Liver (tissue), 9 donors: Measurements from ENCODE around the gene EP400. TPM values are rescaled to one million over a fixed set of nuclear protein-coding genes. Genes with fewer than 3 reads are reported as not detected.
"Not testable (repeated sequence)": the region's sequence is repeated elsewhere in the genome, so short reads cannot be mapped to it uniquely, and the experiment has no call there.

Experiments
- DNase-seq: peaks from one replicate; pipeline ENCODE4 v3.0.0-alpha.2; 2017; ENCODE audit warnings: low spot score
- H3K27ac ChIP-seq, 2 donors: one replicate each; pipeline ENCODE4 v1.7.0; 2013; ENCODE audit warnings: inconsistent platforms in 2 of 2, low read length in 2 of 2, control low read depth in 1 of 2, low read depth in 1 of 2, mild to moderate bottlenecking in 1 of 2
- H3K27me3 ChIP-seq, 4 donors: one replicate each; pipeline versions ENCODE4 v1.6.1 to v1.7.0; 2013; ENCODE audit warnings: low read length in 3 of 4, inconsistent platforms in 1 of 4, mild to moderate bottlenecking in 1 of 4, moderate library complexity in 1 of 4; ENCODE audit not compliant: control insufficient read depth in 4 of 4, insufficient read depth in 4 of 4
- H3K36me3 ChIP-seq, 4 donors: one replicate each; pipeline versions ENCODE4 v1.6.1 to v1.7.0; 2013; ENCODE audit warnings: low read length in 3 of 4, mild to moderate bottlenecking in 3 of 4, low read depth in 1 of 4, moderate library complexity in 1 of 4; ENCODE audit not compliant: control insufficient read depth in 4 of 4, insufficient read depth in 3 of 4
- H3K4me1 ChIP-seq, 4 donors: one replicate each; pipeline versions ENCODE4 v1.6.1 to v1.7.0; 2013; ENCODE audit warnings: low read length in 3 of 4, mild to moderate bottlenecking in 3 of 4, moderate library complexity in 1 of 4; ENCODE audit not compliant: control insufficient read depth in 4 of 4, insufficient read depth in 4 of 4
- H3K4me3 ChIP-seq, 3 donors: one replicate each; pipeline versions ENCODE4 v1.6.1 to v1.7.0; 2013; ENCODE audit warnings: low read length in 3 of 3, control low read depth in 1 of 3, low read depth in 1 of 3, mild to moderate bottlenecking in 1 of 3
- H3K9ac ChIP-seq, 2 donors: one replicate each; pipeline ENCODE4 v1.7.0; 2013; ENCODE audit warnings: low read length in 2 of 2, mild to moderate bottlenecking in 2 of 2, moderate library complexity in 2 of 2, control low read depth in 1 of 2, low read depth in 1 of 2
- H3K9me3 ChIP-seq, 4 donors: one replicate each; pipeline versions ENCODE4 v1.6.1 to v1.7.0; 2013; ENCODE audit warnings: low read length in 3 of 4; ENCODE audit not compliant: control insufficient read depth in 4 of 4
- FOXA1 ChIP-seq: IDR thresholded peaks from 2 replicates; pipeline ENCODE4 v1.6.1; 2016; ENCODE audit warnings: antibody characterized with exemption
- FOXA2 ChIP-seq: IDR thresholded peaks from 2 replicates; pipeline ENCODE4 v1.6.1; 2016; ENCODE audit warnings: antibody characterized with exemption
- GABPA ChIP-seq, 2 donors: IDR thresholded peaks in 1 of 2; conservative IDR thresholded peaks in 1 of 2; 2 replicates each; pipeline ENCODE4 v1.6.1; 2016; ENCODE audit warnings: antibody characterized with exemption in 2 of 2, mild to moderate bottlenecking in 1 of 2, moderate library complexity in 1 of 2
- HNF4A ChIP-seq, 2 donors: conservative IDR thresholded peaks; 2 replicates each; pipeline ENCODE4 v1.6.1; 2016; ENCODE audit warnings: antibody characterized with exemption in 2 of 2, mild to moderate bottlenecking in 2 of 2
- HNF4G ChIP-seq: IDR thresholded peaks from 2 replicates; pipeline ENCODE4 v1.6.1; 2016; ENCODE audit warnings: antibody characterized with exemption
- JUND ChIP-seq, 2 donors: IDR thresholded peaks; 2 replicates each; pipeline ENCODE4 v1.6.1; 2016; ENCODE audit warnings: antibody characterized with exemption in 2 of 2
- MAX ChIP-seq: IDR thresholded peaks from 2 replicates; pipeline ENCODE4 v1.6.1; 2016; ENCODE audit warnings: antibody characterized with exemption
- NR2F2 ChIP-seq: IDR thresholded peaks from 2 replicates; pipeline ENCODE4 v1.6.1; 2016; ENCODE audit warnings: antibody characterized with exemption
- RAD21 ChIP-seq, 2 donors: IDR thresholded peaks; 2 replicates each; pipeline ENCODE4 v1.6.1; 2016; ENCODE audit warnings: antibody characterized with exemption in 2 of 2, mild to moderate bottlenecking in 2 of 2
- REST ChIP-seq: IDR thresholded peaks from 2 replicates; pipeline ENCODE4 v1.6.1; 2016; ENCODE audit warnings: antibody characterized with exemption, mild to moderate bottlenecking
- RXRA ChIP-seq, 2 donors: IDR thresholded peaks; 2 replicates each; pipeline ENCODE4 v1.6.1; 2017 to 2018; ENCODE audit warnings: antibody characterized with exemption in 2 of 2, mild to moderate bottlenecking in 1 of 2
- SP1 ChIP-seq: IDR thresholded peaks from 2 replicates; pipeline ENCODE4 v1.6.1; 2018; ENCODE audit warnings: antibody characterized with exemption, mild to moderate bottlenecking
- TAF1 ChIP-seq: conservative IDR thresholded peaks from 2 replicates; pipeline ENCODE4 v1.6.1; 2016; ENCODE audit warnings: antibody characterized with exemption, mild to moderate bottlenecking
- YY1 ChIP-seq: IDR thresholded peaks from 2 replicates; pipeline ENCODE4 v1.6.1; 2016; ENCODE audit warnings: antibody characterized with exemption, mild to moderate bottlenecking
- WGBS: extraction: QIAGEN DNeasy Blood & Tissue Kit; methylation state at CpG from one replicate; pipeline ENCODE4 v1.1.7; 2013; 5-methylcytosine and 5-hydroxymethylcytosine counted together
- polyA plus RNA-seq, 2 donors: library from polyadenylated mRNA; stranded (reverse) in 1 of 2; unstranded in 1 of 2; fragments of 200-250 nt in 1 of 2; fragments of >200 nt in 1 of 2; fragmentation: Nextera tagmentation in 1 of 2; extraction: Ambion mirVana in 1 of 2; gene quantifications; one replicate each; pipeline versions ENCODE4 v1.2.1 to v1.2.3, GENCODE V29; 2013 to 2015
- total RNA-seq, 2 donors: library from RNA; depleted of rRNA; stranded (reverse); fragments of >200 nt; gene quantifications; one replicate each; pipeline ENCODE4 v1.2.3, GENCODE V29; 2014
- TF ChIP-seq, protein P1 (sequence below): IDR thresholded peaks from 2 replicates; pipeline ENCODE4 v1.6.1; 2016; ENCODE audit warnings: antibody characterized with exemption
- donor health status: healthy.
- donor health status: healthy.
- donor health status: healthy.
- donor health status: healthy.
- donor health status: healthy.

The EP400 gene
- total and polyA plus RNA-seq, 4 donors: 4.7 to 12.4 (median 7.1) TPM

- TF ChIP-seq HNF4A (conservative IDR thresholded peaks at IDR 0.05) (no peak), RXRA (IDR thresholded peaks at IDR 0.05) (no peak), MAX (no peak), HNF4G (no peak)
- no peak overlapping the region for H3K9ac ChIP-seq
- H3K36me3 ChIP-seq: peaks cover 7 to 43% (median 26%) of the 10 kb centered on the region in 4 donors
- DNase-seq: no peak
- WGBS: 97% methylated on average over 6 of the region's 6 CpGs
- H3K9me3 ChIP-seq: no peaks in the 10 kb centered on the region
- H3K4me1 ChIP-seq: no peaks in the 10 kb centered on the region
- no peaks in the 10 kb centered on the region for H3K27me3 ChIP-seq
- no peak overlapping the region for H3K27ac ChIP-seq
- H3K4me3 ChIP-seq: no peak overlapping the region
These were observed 33.3 kb downstream of the EP400 start for GRCh38 chr12:131983026-131983425.

- H3K4me3 ChIP-seq: no peak overlapping the region
- no peak overlapping the region for H3K27ac ChIP-seq
- H3K36me3 ChIP-seq: peaks cover 7 to 48% (median 29%) of the 10 kb centered on the region in 4 donors
- no peak for DNase-seq
- H3K27me3 ChIP-seq: no peaks in the 10 kb centered on the region
- H3K9me3 ChIP-seq: no peaks in the 10 kb centered on the region
- WGBS: 89% methylated on average over 6 of the region's 6 CpGs
- H3K9ac ChIP-seq: no peak overlapping the region
- TF ChIP-seq JUND (IDR thresholded peaks at IDR 0.05) (no peak), NR2F2 (no peak)
- TF ChIP-seq, protein P1, sequence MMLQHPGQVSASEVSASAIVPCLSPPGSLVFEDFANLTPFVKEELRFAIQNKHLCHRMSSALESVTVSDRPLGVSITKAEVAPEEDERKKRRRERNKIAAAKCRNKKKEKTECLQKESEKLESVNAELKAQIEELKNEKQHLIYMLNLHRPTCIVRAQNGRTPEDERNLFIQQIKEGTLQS: no peak
- no peaks in the 10 kb centered on the region for H3K4me1 ChIP-seq
These were observed 33.8 kb downstream of the EP400 start for GRCh38 chr12:131983554-131983953.

- no peaks in the 10 kb centered on the region for H3K27me3 ChIP-seq
- TF ChIP-seq TAF1 (no peak), RXRA (IDR thresholded peaks at IDR 0.05) (no peak), HNF4A (conservative IDR thresholded peaks at IDR 0.05) (no peak), YY1 (no peak), SP1 (no peak), RAD21 (IDR thresholded peaks at IDR 0.05) (no peak), FOXA2 (no peak), REST (no peak), GABPA (IDR thresholded peaks at IDR 0.05 in 1 of 2, conservative IDR thresholded peaks at IDR 0.05 in 1 of 2) (no peak), FOXA1 (no peak)
- H3K9ac ChIP-seq: no peak overlapping the region
- no peaks in the 10 kb centered on the region for H3K9me3 ChIP-seq
- H3K4me3 ChIP-seq: no peak overlapping the region
- 89% methylated on average over 3 of the region's 3 CpGs for WGBS
- H3K4me1 ChIP-seq: no peaks in the 10 kb centered on the region
- no peak overlapping the region for H3K27ac ChIP-seq
- peaks cover 7 to 56% (median 33%) of the 10 kb centered on the region in 4 donors for H3K36me3 ChIP-seq
- DNase-seq: no peak
These were observed 34.6 kb downstream of the EP400 start for GRCh38 chr12:131984334-131984733.

- H3K4me3 ChIP-seq, H3K27me3 ChIP-seq, H3K9ac ChIP-seq, DNase-seq, H3K4me1 ChIP-seq, H3K27ac ChIP-seq, H3K9me3 ChIP-seq: not testable (repeated sequence)
- H3K36me3 ChIP-seq: peaks cover 6 to 61% (median 31%) of the 10 kb centered on the region in 4 donors
- 90% methylated on average over 11 of the region's 11 CpGs for WGBS
These were observed 35.8 kb downstream of the EP400 start for GRCh38 chr12:131985510-131985875.
